Fibroblast of skin of abdomen (primary cell): Measurements from ENCODE around the gene METTL23.
"Not testable (repeated sequence)": the region's sequence is repeated elsewhere in the genome, so short reads cannot be mapped to it uniquely, and the experiment has no call there.

ENCODE experiments used
- DNase-seq: peaks from one replicate; pipeline ENCODE4 v3.0.0-alpha.2; 2013

The METTL23 gene

DNA sequence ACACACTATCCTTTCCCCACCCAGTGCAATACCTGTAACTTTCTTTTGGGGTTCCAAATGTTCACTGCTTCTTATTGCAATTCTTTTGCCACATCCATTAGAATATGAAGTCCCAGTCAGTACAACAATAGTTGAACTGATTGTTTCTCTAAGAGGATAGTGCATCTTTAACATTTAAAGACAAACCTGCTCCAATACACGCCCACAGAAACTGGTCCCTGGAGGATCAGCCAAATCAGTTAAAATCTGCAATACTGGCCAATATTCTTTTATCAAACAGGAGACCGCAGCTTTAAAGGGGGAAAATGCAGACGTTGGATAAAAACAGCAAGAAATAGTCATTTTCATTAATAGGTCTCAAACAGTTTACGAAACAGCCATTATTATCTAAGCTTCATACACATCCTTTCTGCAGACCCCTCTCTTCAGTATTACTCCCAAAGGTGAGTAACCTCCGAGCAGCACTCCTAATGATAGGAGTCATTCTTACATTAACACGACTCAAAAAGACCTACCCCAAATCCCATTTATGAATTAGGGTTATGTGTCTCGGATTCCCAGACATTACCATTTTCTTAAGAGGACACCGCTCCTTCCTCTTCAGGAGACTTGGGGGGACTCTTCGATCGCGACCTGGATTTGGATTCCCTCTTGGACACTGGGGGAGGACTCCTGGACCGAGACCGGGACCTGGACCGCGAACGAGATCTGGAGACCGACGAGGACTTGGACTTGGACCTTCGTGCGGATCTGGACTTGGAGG lies 9.1 kb downstream of the METTL23 start:
- DNase-seq, result no peak

DNA sequence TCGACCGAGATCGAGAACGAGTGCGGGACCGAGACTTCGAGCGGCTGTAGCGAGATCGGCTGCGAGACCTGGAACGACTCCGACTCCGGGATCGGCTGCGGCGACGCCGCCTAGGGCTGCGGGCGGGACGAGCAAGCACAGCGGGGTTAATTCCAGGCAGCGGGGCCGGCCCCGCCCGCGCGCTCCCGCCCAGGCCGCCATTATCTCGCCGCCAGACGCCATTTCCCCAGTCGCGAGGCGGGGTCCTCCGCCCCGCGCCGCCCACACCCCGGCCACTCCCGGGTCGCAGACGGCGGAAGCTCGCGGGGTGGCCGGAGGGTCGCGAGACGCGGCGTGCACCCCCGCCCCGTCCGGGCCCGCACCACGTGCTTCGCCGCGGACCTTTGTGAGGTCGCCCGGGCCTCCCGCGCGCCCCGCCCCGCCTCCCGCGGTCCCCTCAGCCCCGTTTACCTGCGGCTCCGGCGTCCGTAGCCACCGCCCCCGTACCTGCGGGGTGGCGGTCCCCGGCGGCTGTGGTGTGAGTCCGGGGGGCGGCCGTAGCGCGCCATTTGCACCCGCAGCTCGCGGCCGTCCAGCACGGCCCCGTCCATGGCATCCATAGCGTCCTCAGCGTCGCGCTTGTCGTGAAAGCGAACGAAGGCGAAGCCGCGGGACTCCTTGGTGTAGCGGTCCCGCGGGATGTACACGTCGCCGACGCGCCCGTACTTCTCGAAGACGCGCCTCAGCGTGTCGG lies 9.9 kb downstream of the METTL23 start:
- peak; percentile 61 for DNase-seq

DNA sequence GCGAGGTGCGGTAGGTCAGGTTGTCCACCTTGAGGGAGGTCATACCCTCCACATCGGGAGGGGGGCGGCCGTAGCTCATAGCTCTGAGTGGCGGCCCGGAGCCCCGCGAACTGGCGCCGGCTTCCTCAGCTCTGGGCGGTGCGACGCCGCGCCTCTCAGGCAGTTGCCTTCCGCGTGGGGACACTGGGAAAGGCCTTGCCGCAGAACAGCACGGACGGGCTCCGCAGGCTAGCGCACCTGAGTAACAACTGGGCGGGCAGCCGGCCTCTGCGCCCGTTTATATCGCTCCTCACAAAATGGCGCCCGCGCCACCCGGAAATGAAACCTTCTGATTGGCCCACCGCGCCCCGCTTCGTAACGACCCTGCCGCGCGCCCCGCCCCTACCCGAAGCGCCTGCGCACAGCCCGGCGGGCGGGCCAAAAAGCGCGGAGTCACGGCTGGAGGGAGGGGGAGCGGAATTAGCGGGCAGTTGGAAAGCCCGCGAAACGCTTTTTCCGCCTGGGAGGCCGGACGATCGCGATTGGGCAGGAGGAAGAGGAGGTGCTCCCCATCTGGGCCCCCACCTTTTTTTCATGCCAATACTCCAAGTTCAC lies 10.5 kb downstream of the METTL23 start, which contains the start of gene SRSF2:
Gene SRSF2, minus strand, starts transcription at position 250 of the 594 bp plus-strand sequence. Its CDS starts 171 bp downstream, at position 79.
- peak; percentile 99 for DNase-seq

DNA sequence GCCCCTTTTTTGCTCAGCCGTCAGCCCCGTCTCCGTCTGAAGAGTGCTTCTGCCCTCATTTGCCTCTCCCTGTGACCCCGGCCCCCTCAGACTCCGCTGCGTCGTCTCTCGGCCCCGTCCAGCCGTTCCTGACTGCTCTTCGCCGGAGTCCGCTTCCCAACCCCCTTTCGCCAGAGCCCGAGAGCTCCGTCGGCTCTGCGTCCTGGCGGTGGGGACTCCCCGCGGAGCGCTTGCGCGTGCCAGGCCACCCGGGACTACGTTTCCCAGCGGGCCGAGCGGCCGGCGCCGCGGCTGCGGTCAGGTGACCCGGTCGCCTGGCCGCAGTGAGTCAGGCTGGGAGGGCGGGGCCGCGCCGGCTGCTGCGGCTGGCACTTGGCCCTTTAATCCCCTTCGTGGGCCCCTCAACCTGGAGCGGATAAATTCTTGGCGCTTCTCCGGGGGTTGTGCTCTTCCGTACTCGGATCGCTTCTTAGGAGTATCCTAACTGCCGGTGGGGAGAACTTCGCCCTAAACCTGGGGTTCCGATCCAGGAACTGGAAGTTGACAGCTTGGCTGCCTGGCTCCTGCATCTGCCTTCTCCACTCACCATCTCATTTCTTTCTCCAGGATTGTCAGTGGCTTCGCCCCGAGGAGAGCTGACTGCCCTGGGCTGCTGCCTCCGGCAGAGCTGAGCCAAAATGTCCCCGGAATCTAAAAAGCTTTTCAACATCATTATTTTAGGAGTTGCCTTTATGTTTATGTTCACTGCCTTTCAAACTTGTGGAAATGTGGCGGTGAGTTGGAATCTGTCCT lies 11.2 kb downstream of the METTL23 start, which contains the start of gene MFSD11:
Gene MFSD11, plus strand, starts transcription at position 444 of the 792 bp plus-strand sequence. Its CDS starts 234 bp downstream, at position 678.
- DNase-seq, result peak; percentile 96

DNA sequence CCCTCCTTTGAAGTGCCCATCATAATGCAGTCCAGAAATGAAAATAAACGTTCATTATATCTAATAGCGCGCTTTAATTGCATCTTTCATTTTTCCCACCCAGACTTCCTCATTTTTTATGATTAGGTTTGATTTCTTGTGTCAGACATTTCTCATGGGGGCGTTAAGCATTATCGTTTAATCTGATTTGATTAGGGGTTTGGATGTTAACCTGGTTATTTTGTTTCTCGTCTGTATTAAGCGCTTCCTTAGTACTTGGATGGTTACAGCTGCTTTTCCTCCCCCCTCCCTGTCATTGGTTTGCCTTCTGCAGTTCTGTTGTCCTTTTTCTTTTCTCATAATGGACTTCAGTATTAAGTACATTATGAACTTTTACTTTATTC lies 11.8 kb downstream of the METTL23 start:
- DNase-seq, result no peak

DNA sequence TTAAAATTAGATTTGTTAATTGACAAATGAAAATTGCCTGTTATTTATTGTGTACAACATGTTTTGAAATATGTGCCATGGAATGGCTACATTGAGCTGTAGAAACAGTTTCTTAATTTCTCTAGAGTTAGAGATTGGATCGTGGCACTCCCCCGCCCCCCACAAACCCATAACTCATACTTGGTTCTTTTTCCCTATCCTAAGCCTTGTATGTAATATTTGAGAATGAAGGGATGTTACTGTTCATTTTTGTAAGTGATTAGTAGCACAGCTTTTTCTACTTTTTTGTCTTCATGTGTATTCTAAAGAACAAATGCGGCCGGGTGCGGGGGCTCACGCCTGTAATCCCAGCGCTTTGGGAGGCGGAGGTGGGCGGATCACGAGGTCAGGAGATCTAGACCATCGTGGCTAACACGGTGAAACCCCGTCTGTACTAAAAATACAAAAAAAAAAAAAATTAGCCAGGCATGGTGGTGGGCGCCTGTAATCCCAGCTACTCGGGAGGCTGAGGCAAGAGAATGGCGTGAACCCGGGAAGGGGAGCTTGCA lies 13.0 kb downstream of the METTL23 start:
- DNase-seq, result not testable (repeated sequence)

DNA sequence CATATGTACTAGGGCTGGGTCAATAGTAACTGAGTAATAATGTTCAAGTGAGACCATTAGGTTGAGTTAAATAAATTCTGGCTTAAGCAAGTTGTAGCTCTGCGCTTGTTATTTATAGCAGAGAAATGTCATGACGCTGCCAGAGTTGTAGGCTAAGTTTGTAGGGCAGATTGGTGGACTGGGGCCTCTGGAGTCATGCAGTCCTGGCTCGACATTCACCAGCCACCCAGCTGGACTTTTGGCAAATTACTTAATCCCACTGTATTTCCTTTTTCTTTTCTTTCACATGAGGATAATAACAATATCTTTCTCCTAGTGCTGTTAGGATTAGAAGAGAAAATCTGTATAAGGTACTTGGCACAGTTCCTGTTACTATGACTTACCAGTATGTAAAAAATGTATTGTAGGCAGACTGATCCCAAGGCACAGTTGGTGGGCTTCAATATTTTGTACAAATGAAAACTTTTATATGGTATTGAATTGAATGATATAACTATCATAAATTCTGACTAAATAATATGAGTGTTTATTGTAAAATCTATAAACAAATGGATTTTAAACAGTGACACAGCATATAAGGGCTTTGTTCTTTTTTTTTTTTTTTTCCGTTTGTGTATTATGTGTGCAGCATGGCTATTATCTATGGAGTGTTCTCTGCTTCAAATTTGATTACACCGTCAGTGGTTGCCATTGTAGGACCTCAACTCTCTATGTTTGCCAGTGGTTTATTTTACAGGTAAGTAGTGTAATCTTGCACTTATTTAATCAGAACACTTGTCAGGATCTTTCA lies 13.9 kb downstream of the METTL23 start:
- peak; percentile 36 for DNase-seq

DNA sequence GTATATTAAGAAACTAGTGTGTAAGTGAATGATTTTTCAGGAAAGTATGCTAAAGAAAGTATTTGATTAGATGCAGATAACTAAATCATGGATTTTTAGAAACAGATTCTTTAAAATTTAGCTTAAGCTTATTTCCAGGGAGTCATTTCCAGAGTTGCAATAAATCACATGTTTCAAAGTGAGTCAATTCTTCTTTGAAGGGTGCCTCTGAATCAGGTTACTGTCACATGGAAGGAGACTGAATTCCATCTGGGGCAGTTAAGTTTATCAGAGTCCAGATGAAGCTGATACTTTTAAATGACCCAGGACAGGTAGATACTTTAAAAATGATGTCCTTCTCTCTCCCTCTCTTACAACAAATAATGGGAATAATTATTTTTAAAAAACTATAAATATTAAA lies 16.3 kb downstream of the METTL23 start:
- DNase-seq, result peak; percentile 45

DNA sequence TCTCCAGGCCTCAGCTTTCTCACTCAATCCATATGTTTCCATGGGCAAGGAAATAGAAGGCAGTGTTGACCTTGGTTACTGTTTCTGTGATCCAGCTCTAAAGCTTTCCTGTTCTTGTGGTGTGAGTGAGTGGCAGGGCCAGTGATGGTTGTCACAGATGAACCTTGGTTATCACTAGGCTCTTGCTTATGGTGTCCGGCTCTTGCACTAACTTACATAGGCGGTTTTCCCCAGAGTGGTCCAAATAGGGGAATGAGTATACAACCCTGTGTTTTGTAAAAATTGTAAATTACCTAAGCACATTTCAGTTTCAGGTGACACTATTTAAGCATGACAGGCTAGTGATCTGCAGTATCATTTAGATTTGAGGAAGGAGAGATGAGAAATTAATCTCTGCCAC lies 18.1 kb downstream of the METTL23 start:
- no peak for DNase-seq

DNA sequence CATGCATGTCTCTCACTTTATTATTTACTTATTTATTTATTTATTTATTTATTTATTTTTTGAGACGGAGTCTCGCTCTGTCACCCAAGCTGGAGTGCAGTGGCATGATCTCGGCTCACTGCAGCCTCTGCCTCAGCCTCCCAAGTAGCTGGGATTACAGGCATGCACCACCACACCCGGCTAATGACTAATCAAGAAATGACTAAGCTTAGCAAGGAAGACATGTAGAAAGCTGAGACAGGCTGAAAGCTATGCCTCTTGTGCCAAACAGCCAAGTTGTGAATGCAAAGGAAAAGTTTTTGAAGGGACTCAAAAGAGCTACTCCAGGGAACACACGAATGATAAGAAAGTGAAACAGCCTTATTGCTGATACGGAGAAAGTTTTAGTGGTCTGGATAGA lies 19.1 kb downstream of the METTL23 start:
- DNase-seq, result not testable (repeated sequence)

DNA sequence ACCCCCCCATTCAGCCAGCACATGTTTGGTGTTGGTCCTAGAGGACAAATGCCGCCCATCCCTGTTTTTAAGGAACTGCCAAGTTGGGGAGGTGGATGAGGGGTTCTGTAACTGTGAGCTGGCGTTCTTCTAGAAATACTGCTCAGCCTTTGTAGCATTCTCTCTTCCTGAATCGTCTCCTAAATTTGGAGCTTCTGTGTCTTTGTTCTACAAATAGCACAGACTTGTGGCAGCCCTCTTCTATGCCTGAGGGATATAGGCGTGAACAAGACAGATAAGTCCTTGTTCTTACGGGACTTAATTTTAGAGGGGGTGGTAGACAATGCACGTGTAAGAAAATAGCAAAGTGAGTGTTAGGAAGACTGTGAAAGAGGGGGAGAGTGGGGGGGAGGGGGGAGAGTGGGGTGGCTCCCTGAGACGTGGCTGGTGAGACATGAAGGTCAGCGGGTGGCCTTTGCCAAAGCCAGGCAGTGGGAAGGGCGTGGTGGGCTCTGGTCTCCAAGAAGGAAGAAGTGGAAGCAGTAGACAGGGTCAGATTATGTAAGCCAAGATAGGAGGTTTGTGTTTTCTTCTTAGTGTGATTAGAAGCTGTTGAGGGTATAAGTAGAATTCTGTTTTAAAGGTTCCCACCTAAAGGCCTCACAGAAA lies 21.2 kb downstream of the METTL23 start:
- no peak for DNase-seq

DNA sequence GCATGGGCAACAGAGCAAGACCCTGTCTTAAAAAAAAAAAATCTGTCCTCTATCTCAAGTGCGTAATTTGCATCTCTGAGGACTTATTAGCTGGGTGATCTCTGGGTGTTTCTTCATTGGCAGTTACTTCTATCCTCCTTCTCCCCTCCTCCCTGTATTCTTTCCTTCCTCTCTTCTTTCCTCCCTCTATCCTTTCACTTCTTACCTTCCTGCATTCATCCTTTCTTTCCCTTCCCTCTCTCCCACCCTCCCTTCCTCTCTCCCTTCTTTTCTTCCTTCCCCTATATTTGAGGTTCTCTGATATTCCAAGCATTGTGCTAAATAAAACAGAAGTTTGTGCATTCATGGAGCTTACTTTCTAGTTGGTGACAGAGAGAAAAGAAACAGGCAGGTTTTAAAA lies 22.0 kb downstream of the METTL23 start:
- no peak for DNase-seq

DNA sequence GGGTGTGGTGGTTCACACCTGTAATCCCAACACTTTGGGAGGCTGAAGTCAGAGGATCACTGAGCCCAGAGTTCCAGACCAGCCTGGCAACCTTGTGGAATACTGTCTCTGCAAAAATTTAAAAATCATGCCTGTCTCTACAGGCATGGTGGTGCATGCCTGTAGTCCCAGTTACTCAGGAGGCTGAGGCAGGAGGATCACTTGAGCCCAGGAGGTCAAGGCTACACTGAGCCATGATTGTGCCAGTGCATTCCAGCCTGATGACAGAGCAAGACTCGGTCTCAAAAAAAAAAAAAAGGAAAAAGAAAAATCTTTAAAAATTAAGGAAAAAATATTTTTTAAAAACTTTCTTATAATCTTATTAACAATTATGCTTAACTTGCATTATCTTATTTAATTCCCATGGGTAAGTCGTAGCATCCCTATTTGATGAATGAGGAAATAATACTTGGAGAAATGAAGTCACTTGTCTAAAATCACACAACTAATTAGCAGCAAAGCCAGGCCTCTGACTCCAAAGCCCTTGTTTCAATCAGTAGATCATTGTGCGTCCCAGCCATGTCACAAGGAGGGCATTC lies 24.9 kb downstream of the METTL23 start:
- DNase-seq, result no peak

DNA sequence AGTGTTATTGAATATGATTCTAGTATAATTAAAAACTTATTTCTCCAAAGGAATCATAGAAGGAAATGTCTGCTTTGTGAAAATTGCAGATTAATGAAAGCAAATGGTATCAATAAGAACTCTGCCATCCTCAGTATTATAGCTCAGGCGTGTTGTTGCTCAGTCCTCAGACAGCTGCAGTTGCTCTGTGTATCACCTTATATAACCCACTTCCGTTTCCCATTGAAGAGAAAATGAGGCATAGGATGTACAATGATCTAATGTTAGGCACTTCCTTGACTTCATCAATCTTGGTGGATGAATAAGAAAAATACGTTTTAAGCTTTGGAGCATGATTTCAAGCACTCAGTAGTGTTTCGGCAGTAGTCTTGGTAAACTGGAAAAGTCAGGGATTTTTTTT lies 25.4 kb downstream of the METTL23 start:
- no peak for DNase-seq

DNA sequence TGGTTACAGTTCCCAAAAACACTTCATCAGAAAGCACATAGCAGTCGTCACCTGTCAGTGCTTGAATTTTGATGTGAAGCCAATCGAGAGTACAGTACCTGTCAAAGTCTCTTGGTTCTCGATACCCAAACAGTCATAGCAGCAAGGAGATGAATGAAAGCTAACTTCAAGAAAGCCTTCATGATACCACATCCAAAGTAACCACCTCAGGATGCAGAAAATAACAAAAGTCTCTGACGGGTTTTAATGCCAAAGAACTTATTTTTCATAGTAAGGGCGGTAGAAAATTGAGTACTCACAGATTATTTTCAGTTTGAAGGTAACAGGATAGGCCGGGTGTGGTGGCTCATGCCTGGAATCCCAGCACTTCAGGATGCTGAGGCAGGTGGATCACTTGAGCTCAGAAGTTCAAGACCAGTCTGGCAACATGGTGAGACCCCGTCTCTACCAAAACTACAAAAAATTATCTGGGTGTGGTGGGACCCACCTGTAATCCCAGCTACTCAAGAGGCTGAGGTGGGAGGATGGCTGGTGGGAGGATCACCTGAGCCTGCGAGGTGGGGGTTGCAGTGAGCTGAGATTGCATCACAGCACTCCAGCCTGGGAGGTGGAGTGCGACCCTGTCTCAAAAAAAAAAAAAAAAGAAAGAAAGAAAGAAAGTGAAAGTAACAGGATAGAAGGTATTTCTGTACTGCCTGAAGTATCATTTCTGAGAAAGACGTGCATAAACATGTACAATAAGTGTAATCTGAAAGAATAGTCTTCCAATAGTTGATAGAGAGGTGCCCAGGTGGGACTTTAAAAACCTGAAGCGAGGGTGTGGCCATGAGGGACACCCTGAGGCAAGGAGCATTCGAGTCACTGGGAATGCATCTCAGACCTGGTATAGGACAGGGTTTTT lies 26.7 kb downstream of the METTL23 start:
- no peak for DNase-seq

DNA sequence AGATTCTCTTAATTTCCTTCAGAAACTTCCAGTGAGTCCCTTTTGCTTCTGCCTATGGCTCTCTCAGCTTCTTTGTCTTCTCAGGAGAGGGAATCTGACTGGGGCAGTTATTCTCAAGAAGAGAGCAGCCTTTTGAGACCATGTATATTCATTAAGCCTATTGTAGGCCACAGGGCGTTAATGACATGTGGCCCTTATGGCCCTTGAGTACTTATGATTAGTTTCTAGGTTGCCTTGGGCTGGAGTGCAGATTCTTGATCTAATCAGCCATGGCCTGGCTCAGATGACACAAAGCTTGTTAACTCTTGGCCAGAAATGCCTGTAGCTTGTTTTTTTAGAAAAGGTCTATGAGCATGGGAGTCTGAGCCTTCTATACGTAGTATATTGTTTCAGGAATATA lies 28.6 kb downstream of the METTL23 start:
- DNase-seq, result no peak

DNA sequence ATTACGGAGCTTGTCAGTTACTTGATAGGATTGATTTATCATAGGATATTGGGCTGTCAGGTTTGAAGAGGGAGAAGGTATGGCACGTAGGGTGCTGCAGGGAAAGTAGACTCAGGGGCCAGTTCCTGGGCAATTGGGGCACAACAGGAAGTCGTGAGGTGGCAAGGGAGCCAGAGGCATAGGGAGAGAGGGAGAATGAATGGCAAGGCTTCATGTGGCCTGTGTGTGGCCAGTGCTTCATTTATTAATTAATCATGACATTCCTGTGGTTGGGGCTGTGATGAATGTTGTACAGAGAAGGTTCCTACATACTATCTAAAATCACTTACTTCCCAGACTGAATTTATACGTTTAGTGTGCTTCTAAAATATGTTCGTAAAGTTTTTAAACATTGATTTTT lies 30.6 kb downstream of the METTL23 start:
- peak; percentile 28 for DNase-seq

DNA sequence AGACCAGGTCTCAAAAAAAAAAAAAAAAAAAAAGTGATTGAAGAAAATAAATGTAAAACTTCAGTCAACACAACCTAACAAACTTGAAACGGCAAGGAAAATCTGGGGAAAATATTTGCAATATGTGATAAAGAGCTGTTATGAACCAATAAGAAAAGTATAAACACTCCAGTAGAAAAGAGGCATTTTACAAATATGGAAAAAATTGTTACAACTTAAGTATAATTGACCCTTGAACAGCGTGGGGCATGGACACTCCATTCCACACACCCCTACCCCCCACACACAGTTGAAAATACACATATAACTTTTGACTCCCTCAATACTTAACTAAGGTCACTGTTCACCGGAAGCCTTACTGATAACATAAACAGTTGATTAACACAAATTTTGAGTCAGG lies 31.9 kb downstream of the METTL23 start:
- no peak for DNase-seq

DNA sequence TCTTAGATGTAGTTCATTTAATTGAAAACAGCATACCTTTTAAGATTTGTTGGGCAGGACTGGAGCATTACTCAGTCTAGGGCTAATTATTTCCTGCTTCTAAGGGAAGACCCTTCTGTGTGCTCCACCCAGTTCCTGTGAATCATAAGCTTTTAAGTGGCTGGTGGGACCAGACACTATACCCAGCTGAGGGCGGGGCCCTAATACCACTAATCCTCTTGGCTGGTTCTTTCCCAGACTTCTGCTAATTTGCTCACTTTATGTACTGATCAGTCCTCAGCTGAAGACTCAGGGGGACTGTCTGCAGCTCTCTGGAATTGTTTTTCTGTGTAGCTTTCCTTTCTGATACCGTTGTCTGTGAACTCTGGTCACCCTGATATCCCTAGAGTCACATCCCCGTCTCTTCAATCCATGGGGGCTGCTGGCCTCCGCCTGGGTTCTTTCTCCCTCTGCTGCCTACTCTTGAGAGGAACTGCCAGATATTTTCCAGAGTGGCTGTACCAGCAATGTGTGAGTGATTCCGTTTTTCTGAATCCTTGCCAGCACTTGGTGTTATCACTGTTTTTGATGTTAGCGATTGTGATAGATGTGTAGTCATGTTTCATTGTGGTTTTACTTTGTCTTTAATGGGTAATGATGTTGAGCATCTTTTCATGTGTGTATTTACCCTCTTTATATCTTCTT lies 46.3 kb downstream of the METTL23 start:
- DNase-seq, result peak; percentile 94
